GM18909 (cell line): Measurements from ENCODE around the gene C1QTNF7.

Experiments used
- ATAC-seq: cut with Tn5 transposase; IDR thresholded peaks from one replicate; pipeline ENCODE4 v1.9.1; 2021; ENCODE audit warnings: mild to moderate bottlenecking; ENCODE audit not compliant: unreplicated experiment, poor library complexity

The C1QTNF7 gene

DNA sequence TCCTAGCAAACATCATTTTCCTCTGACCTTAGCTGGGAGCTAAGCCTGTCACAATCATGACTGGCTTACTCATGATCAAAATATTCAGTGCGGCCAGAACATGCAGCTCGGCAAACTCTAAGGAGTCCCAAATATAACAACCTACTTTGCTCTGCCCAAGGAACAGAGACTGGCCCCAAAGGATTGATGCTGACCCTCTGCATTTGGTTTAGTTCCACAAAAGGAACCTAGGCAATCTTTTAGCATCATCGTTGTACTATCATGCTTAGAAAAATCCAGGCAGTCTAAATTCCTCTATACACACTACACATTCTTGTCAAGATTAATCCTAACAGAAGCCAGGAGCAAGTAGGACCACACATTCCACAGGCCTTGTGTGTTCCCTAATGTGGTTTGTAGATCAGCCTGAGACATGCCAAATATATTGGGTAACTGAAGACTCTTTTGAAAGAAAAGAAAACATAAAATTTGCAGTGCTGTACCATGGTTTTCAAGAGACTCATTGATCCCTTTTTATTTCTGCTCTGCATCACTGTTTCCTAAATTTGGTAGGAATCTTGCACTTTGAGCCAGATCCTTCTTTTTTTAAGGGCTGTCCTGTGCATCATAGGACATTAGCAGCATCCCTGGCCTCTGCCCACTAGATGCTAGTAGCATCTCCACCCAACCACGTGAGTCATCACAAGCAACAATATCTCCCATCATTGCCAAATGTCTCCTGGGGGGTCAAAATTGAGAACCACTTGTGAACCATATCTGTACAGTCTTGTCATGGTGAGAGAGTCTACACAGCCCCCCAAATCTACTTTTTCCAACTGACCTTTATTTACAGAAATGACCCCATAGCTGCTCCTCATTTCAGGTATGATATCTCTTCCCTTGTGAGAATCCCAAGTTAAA lies 24.3 kb downstream of the C1QTNF7 start:
- no peak for ATAC-seq

DNA sequence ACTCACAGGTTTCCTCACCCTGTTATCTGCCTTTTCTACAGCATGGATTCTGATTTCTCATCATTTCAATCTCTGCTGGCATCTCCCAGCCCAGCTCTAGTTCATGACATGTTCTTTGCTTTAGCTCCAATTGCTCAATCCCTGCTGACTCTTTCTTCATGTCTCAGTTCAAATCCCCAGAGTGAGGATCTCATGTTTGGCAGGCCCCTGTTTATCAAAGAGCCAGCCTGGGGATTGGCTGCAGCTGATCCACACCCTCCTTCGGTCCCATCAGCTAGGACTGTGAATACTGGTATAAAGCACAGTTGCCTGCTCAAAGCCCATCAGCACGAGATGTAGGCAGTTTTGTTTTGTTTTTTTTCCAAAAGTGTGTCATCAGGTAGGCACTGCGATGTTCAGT lies 27.5 kb downstream of the C1QTNF7 start:
- no peak for ATAC-seq

DNA sequence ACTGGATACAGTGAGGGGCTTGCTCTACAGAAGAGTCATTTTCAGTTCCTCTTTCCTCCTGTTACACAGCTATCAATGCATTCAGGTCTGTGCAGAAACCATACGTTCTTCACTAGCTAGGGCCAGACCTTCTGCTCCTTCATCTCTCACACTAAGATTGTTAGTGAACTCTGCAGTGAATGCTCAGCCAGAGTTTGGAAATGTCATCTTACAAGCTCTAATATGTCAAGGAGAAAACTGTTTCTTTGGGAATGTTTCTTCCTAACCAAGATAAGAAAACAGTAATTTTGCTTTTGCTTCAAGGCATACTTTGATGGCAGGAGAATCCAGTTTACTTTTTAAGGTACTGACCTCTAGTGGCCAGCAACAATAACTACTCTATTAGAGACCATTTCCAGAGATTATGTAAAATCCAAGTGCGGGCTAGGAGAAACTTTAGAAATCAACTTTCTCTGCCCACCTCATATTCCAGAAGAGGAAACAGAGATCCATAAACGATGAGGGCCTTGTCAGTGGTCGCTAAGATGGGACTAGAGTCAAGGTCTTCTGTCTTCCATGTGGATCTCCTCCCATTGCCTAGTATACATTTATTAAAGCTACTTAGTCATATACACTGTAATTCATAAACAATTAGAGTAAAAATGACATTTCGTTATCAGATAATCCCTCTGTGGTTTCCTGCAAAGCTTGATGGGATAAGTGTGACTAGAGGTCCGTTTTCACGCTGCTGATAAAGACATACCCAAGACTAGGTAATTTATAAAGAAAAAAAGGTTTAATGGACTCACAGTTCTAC lies 29.8 kb downstream of the C1QTNF7 start:
- ATAC-seq: peak; percentile 98

DNA sequence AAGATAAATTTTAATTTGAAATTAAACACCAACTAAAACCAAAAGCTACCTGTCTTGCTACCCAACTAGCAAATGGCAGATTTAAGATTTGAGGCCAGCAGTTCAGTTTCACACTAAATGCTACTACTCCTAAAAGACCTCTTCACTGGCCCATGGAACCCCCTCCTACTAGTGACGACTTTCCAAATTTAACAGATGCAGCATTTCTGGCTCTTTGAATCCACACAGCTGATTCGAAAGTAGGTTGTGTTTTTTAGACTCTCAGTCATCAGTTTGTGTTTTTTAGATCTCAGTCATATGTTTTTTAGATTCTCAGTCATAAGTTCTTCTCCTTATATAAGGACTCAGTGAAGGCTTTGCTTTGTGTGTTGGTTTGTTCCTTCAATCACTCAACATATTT lies 30.8 kb downstream of the C1QTNF7 start:
- no peak for ATAC-seq

DNA sequence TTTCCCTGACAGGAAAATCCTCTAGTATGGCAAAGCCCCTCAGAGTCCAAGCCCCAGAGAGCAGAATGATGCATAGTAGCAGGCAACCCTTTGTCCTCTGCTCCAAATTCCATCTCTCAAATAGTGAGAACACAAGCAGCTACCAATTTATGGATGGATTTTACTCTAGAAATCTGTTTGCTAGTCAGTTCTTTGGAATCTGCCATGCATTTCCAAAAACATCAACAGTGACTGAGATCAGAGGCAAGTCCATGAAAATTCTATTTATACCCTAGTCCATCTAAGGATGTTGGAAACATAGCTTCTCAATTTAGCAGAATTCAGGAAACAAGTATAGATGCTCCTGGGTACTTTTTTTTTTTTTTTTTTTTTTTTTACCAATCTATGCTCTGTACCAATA lies 31.9 kb downstream of the C1QTNF7 start:
- no peak for ATAC-seq

DNA sequence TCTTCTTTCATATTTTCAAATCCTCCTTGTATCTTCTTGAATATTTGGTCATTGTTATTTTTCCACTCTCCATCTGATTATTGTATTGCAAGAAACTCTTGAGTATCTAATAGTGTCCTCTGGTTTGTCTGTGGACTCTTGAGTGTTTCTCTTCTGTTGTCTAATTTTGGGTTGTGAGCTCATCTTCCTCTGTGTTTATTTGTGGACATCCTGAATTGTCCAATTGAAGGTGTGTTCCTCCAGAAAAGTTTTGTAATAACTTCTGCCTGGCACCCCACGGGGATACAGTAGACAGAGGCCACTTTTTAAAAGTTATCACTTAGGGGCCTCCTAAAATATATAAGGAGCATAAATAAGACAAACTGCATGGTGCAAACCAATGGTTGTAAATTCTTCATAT lies 38.8 kb downstream of the C1QTNF7 start:
- ATAC-seq: no peak

DNA sequence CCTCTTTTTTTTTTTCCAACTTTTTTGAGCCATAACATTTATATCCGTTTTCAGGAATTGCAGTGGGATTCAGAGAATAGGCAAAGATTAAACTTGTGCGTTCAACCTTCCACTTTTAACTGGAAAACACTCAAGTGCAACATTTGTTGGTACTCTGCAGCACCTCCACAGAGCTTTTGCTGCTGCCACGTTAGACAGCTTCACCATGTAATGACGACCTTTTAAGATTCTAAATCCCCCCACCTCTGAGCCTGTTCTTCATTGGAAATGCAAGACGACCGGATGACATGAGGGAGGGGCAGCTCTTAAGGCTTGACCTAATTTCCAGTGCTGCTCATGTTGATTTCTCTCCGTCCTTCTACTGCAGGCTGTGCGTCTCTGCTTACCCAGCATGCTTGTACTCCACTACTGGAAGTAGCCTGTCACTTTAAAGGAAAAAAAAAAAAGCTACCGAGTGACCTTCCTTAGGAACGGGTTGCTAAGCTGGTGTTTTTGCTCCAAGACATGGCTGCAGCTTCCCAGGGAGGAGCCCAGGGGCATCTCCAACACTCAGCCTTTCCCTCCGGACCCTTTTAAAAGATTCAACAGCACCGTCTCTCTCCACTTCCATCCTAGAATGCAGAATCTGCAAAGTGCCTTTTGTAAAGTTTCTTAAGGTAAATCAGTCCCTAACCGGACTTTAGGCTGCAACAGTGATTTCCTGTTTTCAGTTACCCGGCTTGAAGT lies 41.7 kb downstream of the C1QTNF7 start, which contains the start of gene CC2D2A:
CC2D2A (plus strand) TSS at position 481 of the 726 bp plus-strand sequence. CDS start 6,051 bp downstream, outside the sequence.
- ATAC-seq: no peak

DNA sequence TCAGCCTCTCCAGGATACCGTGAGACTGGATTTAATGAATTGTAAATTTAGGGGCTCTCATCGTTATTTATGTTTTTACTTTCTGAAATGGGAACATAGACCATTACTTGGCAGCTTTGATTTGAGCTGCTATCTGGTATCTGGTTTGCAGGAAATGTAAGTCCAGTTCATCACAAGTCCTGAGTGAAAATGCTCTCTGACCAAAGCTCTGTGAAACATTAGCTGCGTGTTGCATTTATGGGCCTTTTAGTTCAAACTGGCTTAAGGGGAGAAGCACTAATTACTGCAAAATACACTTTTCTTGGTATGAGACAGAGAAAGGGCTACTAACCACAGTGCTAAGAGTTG lies 42.3 kb downstream of the C1QTNF7 start:
- ATAC-seq: no peak

DNA sequence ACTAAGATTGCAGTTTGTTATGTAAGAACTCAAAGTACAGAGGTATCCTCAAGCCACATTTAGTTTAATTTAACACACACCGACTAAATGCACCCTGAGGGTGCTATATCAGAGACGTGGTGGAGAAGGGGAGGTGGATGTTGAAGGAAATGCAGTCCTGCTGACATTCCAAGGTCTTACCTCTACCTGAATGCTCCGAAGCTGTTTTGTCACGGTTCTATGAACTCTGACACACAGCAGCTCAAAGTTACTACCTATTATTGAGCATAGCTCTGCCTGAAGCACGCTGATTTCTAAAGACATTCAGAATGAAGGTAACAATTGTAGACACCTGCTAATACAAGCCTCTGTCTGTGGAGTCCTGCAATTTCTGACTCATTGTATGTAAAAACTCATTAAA lies 48.6 kb downstream of the C1QTNF7 start:
- ATAC-seq: no peak

DNA sequence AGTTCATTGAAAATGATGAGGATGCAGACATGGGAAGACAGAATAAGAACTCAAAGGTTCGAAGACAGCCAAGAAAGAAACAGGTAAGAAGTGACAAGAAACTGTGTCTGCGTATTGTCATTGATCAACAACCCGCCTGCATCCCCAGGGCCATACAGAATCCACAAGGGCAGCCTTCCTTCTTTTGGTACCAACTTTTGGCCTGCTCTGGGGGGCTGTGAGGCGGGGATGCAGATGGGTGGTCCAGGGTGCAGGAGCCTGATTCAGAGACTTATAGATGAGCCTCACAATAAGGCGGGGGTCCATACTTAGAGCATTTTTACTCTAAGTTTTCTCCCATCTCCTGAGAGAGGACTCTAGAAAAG lies 50.9 kb downstream of the C1QTNF7 start:
- ATAC-seq: no peak

DNA sequence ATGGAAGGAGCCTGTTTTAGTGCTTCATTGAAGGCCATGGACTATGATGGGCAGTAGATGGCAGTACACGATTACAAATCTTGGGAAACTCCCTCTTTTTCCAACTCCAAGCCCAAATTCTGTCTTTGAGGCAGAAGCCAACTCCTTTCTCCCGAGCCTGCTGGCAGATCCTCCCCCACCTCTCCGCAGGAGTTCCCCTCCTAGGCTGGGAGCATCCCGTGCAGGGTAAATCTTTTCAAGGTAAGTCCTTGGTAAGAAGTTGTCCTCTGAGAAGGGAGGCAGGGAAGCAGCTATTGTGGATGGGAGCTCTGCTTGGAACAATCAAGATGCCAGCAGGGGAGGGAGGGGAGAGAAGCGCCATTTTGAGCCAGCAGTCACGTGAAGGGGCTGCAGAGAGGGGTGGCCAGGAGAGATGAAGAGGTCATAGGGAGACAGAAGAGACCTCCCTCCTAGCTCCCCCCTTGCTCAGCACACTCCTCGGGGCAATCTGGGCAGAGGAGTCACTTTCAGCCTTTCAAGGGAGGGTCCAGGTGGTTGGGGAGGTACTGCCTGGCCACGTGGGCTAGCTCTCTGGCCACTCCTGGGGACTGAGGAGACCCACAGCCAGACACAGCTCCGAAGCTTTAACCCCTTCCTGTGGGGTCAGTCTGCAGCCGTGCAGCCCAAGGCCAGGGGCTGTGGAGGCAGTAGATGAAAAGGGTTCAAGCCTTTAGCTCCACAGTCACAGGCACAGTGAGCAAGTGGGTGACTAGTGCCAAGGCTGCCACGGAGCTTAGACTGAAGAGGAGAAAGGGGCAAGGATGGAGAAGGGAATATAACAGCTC lies 51.5 kb downstream of the C1QTNF7 start:
- ATAC-seq: no peak

DNA sequence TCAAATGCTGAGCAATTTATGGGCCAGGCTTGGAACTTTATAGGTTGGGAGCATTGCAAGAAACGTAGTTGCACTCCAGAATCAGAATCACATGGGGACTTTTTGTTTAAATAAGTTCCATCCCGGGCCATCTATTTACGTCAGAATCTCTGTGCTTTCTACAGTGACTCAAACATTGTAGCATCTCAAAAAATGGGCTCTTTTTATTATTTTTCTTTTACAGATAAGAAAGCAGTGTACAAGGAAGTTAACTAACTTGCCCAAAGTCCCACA lies 52.0 kb downstream of the C1QTNF7 start:
- ATAC-seq: no peak

DNA sequence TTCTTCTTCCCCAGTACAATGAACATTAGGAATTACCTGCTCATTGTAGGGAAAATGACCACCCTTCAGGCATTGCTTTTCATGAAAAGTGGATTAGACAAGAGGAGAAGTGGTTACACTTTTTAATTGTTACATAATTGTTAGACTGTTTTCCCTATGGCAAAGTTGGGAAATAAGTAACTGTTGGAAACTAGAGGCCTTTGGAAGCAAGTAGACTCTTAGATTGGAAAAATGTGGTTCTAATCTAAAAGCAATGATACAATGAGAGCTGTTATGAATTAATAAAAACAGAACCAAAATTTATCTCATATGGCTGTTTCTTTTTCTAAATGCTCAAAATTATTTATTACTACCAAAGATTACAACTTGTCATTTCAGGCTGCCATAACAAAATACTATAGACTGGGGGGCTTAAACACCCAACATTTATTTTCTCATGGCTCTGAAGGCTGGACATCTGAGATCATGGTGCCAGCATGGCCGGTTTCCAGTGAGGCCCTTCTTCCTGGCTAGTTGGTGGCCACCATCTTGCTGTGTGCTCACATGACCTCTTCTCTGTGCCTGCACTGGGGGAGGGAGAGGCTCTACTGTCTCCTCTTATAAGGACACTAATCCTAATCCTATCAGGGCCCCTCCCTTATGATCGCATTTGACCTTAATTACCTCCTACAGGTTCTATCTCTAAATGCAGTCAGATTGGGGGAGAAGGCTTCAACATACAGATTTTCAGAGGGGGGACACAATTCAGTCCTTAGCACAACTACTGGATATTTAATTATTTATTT lies 54.3 kb downstream of the C1QTNF7 start:
- ATAC-seq: no peak

DNA sequence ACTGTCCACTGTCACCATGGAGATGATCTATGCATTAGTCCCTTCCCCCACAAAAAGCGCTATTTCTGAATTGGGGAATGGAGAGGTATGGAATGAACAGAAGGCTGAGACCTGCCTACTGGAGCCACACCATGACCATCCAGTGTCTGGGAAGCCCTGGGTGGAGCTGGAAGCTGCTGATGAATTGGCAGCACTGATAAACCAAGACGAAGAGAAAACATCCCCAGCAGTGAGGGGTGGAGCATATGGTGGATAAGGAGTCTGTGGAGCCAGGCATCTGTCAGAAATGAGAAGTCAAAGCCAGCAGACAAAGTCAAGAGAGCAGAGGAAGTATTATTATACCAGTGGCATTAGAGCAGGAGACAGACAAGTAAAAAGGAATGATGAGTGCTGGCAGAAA lies 55.0 kb downstream of the C1QTNF7 start:
- no peak for ATAC-seq

DNA sequence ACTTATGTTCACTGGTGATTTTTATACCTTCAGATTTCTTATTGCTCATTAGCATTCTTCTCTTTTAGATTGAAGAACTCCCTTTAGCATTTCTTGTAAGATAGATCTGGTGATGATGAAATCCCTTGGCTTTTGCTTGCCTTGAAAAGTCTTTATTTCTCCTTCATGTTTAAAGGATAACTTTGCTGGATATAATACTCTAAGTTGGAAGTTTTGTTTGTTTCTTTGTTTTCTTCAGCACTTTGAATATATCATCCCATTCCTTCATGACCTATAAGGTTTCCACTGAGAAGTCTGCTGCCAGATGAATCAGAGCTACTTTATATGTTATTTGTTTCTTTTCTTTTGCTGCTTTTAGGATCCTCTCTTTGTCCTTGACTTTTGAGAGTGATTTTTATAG lies 60.3 kb downstream of the C1QTNF7 start:
- ATAC-seq: no peak

DNA sequence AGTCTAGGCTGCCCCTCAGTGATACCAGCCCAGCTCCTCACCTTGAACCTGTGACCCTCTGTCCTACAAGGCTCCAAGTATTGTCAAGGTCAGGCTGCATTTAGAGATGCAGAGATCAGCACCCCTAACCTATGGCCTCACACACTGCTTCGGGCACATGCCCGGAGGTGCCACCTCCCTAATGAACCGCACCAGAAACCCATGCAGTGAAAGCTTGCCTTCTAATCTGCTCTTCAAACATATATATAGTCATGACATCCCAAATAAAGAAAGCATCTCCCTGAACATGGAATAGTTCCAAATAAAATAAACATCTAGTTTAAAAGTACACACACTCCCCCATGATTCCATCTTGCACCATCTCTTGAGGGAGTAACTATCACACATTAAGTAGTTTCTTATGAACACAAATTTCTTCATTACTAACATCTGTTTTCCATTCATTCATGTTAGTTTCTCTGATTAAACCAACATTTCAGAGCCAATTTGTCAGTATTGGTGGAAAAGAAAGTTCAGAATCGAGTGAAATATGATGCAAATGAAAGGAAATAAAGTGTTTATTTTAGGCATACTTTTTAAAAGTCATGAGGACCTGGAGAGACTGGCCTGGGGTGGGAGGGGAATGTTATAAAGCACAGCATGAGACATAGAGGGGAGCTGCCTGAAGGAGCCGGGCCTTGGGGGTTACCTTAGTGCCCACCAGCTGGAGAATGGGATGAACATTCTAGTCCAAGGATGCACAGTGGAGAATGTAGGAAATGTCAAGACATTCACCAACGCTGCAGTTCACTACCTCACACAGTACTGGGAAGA lies 61.0 kb downstream of the C1QTNF7 start:
- no peak for ATAC-seq

DNA sequence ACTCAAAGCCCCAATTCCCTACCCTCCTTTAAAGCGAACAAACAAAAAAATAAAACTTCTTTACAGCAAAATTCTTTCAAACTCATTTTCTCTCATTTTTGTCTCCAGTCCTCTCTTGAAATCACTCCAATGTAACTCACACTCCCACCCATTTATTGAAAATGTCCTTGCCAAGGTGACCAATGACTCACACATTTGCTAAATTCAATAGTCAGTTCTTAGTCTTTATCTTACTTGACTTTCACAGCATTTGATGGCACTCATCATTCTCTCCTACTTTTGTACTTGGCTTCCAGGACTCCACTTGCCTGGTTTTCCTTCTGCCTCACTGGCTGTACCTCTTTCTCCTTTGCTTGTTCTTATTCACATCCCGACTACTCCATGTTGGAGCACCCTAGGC lies 61.7 kb downstream of the C1QTNF7 start:
- no peak for ATAC-seq

DNA sequence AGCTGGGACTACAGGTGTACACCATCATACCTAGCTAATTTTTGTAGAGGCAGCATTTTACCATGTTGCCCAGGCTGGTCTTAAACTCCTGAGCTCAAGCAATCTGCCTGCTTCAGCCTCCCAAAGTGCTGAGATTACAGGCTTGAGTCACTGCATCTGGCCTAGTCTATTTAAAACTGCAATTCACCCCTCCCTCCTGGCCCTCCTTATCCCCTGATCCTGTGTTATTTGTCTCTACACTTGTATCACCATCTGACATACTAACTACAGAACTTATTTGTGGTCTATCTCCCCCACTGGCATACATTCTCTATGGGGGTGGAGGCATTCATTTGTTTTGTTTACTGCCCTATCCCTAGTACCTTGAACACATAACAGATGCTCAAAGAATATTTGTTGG lies 65.6 kb downstream of the C1QTNF7 start:
- ATAC-seq: no peak

DNA sequence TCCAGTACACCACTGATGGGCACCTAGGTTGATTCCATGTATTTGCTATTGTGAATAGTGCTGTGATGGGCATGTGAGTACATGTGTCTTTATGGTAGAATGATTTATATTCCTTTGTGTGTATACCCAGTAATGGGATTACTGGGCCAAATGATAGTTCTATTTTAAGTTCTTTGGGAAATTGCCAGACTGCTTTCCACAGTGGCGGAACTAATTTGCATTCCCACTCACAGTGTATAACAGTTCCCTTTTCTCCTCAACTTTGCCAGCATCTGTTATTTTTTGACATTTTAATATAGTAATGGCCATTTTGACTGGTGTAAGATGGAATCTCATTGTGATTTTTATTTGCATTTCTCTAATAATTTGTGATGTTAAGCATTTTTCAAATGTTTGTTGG lies 67.8 kb downstream of the C1QTNF7 start:
- no peak for ATAC-seq
